OCI-M1 (cell line): ENCODE data around the gene ALG14.

Source experiments
- DNase-seq: peaks from one replicate; lab custom pipeline; 2025; lab: John Stamatoyannopoulos, UW

The ALG14 gene

GRCh38 chr1:94928293-94928939 lies 144.3 kb downstream of the ALG14 start:
- no peak for DNase-seq

- no peak for DNase-seq
Observed at GRCh38 chr1:94927405-94928175, 145.2 kb downstream of the ALG14 start.

GRCh38 chr1:94926915-94927404 lies 145.8 kb downstream of the ALG14 start, which contains the start of gene CNN3:
Gene CNN3, minus strand, starts transcription at chr1:94927110. Its CDS starts 216 bp downstream, at chr1:94926894.
- DNase-seq, result no peak

DNA sequence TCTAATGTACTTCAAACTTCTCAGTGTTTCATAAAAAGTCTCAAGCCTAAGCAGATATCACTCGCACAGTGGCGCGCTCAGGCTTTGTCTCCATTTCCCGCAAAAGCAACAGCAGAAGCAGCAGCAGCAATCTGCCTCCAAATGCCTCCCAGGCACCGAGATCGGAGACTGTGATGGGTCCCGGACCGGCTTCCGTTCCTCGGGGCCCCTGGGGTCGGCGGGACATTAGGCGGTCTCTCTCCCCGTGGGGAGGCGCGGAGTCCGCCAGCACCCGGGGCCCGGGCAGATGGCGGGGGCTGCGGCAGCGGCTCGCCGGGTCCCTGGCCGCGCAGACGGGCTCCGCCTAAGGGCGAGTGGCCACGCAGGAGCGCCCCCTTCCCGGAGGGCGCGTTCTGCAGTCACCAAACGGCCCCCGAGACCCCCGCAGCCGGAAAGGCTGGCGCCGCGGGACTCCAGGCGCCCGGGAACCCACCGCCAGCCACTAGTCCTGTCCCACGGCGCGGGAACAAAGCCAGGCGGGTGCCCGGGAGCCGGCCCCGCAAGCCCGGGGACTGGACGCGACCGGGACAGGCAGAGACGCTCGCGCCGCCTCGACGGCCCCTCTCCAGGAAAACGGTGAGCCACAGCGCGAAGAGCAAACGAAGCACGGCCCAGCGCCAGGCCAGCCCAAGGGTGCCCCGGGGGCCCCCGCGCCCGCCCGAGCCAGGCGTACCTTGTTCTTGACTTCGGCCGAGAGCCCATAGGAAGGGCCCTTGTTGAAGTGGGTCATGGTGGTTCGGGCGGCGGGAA lies 146.4 kb downstream of the ALG14 start:
- DNase-seq, result no peak

GRCh38 chr1:94925561-94926125 lies 147.1 kb downstream of the ALG14 start:
- no peak for DNase-seq

GRCh38 chr1:94925004-94925403 lies 147.7 kb downstream of the ALG14 start:
- no peak for DNase-seq
